ENCODE data around the gene U2AF2.
A peak's percentile ranks its signal among the peaks of the same experiment; 100 is the strongest.

U2AF2 gene

DNA sequence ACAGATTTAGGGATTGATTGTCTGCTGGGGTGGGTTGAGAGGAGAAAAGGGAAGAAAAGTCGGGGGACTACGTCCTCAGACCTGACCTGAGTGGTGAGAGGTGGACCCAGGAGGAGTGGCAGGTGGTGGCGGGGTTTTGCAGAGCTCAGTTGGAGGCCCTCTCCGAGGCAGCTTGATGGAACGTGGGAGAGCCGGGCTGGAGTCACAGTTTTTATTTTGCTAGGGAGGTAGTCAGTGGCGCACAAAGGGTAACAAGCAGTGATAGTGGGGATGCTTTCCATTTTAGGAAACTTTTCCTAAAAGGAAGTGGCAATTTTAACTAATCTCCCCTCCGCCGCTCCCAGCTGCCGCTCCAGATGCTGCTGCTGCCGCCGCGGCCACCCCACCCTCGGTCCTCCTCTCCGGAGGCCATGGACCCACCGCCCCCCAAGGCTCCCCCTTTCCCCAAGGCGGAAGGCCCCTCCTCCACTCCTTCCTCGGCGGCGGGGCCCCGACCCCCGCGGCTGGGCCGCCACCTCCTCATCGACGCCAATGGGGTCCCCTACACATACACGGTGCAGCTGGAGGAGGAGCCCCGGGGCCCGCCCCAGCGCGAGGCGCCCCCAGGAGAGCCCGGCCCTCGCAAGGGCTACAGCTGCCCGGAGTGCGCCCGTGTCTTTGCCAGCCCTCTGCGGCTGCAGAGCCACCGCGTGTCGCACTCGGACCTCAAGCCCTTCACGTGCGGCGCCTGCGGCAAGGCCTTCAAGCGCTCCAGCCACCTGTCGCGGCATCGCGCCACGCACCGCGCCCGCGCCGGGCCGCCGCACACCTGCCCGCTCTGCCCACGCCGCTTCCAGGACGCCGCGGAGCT, 12.5 kb upstream of the U2AF2 start:
- DNase-seq = peak; percentile 68

DNA sequence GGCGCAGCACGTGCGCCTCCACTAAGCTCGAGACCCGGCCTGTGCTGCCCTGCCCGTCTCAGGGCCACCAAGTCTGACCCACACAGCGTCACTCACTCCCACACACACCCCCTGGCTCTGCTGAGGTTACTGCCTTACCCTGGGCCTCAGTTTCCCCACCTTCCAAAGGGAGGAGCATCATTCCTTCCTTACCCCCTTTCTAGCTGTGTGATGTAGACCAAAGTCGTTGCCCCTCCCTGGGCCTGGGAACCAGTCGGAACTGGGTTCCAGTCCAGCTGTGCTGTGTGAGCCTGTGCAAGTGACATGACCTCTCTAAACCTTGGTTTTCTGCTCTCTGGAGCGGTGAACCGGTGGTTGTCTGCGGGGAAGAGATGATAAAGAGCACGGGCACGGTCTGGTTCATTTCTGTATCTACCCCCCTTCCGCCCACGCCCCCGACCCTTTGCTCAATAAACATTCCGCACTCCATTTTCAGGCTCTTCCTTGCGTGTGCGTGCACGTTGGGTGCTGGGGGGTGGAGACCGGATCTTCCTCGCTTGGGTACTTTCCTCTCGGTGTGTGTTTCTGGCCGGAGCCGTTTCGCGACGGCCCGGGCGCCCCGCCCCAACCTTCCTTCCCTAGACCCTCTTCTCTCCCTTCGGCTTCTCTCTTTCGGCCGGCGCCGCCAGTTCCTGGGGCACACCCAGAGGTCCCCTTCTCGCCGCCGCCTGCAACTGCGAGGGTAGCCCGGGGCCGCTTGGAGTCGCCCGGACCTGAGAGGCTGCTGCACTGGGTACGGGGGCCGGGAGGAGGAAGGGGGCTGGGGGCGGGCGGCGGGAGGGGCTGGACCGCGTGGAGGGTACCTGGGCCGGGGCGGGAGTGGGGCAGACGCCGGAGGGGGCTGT, 11.6 kb upstream of the U2AF2 start, which contains the start of gene ZNF581:
Gene ZNF581, plus strand, starts transcription at position 647 of the 884 bp plus-strand sequence. CDS start 923 bp downstream, outside the sequence.
- DNase-seq = peak; percentile 87

DNA sequence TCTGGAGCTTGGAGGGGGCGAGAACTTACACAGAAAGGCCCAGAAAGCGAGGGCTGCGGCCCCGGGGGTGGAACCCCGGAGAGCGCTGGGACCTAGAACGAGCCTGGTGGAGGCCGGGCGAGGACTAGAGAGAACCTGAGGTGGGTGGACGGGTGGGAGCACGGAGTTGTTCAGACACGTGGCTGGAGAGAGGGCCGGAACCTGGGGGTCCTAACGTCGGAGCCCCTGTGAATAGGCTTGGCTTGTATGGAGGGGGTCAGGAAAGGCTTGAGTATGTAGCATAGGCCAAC, 11.0 kb upstream of the U2AF2 start:
- DNase-seq = no peak

DNA sequence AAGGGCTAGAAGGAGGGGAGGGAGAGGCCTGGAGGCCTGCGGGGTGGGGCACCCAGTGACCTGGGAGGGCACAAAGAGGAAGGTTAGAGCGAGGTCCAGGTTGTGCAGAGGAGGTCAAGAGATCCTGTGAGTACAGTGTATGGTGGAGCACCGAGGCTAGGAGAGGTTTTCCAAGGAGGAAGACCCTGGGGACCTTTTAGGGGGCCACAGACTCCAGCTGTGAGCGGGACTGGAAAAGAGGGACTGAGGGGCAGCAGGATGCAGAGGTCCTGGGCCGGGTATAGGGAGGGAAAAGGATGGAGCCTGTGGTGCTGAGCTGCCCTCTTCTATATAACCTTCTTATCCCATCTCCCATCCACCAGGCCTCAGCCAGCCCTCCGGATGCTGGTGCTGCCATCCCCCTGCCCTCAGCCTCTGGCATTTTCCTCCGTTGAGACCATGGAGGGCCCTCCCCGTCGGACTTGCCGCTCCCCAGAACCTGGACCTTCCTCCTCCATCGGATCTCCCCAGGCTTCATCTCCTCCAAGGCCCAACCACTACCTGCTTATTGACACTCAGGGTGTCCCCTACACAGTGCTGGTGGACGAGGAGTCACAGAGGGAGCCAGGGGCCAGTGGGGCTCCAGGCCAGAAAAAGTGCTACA, 10.5 kb upstream of the U2AF2 start:
- DNase-seq = no peak

- DNase-seq = no peak
These were observed 9.9 kb upstream of the U2AF2 start for GRCh38 chr19:55644842-55645511.

DNA sequence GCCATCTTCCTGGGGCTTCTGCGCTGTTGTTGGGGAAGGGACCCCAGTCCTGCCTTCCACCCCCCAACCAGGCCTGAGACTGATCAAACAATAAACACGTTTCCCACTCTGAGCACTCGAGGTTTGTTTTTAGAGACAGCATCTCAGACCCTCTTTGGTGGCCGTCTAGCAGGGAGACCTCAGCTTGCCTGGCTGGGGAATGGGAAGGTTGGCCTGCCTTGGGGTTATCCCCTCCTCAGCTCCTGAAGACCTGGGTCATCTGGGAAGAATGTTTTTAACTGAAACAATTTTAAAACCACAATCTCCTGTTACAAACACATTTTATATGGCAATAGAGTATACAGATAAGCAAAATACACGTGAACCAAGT, 9.3 kb upstream of the U2AF2 start:
- no peak for DNase-seq

DNA sequence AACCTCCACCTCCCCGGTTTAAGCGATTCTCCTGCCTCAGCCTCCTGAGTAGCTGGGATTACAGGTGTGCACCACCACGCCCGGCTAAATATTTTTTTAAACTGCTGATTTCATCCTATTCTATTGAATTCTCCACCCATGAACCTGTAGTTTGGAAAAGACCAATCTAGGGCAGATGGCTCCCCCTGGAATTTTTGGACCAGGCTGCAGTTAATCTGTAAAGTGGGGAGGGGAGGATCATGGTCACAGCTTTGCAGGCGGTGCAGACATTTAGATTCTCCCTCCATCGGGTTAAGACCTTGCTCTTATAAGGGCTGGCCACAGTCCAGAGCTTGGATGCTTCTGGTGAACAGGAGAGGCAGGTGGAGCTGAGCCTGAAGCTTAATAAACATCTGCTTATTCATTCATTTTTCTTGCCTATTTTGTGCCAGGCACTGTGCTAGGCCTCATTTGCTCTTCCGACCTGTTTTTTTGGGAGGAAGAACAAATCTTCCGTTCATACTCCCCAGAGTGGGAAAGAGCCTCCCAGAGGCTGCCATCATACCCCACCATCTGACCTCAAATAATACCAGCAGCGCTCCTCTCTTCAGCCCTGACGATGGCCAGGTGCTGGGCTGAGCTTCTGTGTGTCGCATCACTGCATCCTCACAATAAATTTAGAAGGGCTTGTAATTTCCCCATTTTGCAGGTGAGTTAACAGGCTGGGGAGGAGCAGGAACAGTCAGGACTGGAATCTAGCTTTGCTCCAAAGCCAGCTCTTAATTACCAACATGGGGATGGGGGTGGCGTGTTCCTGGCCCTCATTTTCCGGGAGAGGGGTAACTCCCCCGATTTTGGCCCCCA, 7.7 kb upstream of the U2AF2 start:
- DNase-seq = no peak

- peak; percentile 93 for DNase-seq
These were observed 6.9 kb upstream of the U2AF2 start, which contains the start of gene CCDC106 for GRCh38 chr19:55647732-55648584. Gene CCDC106, plus strand, starts transcription at chr19:55648212. Its CDS starts 835 bp downstream, at chr19:55649047.

DNA sequence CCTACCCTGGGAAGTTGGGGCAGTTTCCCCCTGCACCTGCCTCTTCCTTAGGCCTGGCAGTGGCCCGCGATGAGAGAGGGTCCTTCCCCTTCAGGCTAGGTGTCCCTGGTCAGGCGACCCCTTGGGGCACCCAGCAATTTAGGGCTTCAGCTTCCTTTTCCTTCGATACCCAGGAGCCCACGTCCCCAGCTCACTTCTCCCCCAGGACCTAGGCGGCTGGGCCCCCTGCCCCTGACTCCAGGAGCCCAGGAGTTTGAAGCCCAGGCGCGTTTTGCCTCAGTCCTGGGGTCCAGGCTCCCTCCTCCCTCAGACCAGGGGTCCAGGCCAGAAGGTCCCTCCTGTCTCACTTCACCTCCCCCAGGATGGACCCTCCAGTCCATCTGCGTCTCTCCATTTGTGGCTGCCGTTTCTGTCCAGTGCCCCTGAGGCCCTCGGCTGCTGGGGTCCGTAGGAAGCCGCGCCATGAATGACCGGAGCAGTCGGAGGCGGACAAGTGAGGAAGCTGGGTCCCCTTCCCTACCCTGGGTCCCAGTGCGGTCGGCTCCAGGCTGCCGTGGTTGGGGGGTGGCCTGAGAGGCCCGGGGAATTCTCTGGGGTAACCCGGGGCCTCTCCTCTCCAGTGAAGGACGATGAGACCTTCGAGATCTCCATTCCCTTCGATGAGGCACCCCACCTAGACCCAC, 6.1 kb upstream of the U2AF2 start:
- peak; percentile 66 for DNase-seq

- no peak for DNase-seq
These were observed 5.3 kb upstream of the U2AF2 start for GRCh38 chr19:55649268-55650125.

DNA sequence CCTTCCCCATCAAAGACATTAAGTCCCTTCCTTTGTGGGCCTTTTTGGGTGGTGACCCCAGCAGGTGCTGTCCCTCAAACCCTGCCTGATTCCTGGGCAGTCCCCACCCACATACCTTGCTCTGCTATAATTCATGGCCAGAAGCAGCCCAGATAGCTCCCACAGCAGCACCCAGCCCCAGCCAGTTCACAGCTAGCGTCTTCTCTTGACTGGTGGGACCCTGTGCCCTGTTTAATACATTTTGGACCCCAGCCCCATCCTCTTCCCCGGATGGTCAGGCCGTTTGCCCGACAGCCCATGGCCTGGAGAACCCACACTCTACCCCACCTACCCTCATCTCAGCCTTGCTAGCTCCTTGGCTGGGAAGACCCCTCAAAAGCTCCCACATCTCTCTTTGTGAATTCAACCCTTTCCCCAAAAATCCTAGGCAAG, 4.7 kb upstream of the U2AF2 start:
- no peak for DNase-seq

- DNase-seq = no peak
These were observed 4.1 kb upstream of the U2AF2 start for GRCh38 chr19:55650602-55651230.

GRCh38 chr19:55651236-55651635, 3.6 kb upstream of the U2AF2 start:
- no peak for DNase-seq

DNA sequence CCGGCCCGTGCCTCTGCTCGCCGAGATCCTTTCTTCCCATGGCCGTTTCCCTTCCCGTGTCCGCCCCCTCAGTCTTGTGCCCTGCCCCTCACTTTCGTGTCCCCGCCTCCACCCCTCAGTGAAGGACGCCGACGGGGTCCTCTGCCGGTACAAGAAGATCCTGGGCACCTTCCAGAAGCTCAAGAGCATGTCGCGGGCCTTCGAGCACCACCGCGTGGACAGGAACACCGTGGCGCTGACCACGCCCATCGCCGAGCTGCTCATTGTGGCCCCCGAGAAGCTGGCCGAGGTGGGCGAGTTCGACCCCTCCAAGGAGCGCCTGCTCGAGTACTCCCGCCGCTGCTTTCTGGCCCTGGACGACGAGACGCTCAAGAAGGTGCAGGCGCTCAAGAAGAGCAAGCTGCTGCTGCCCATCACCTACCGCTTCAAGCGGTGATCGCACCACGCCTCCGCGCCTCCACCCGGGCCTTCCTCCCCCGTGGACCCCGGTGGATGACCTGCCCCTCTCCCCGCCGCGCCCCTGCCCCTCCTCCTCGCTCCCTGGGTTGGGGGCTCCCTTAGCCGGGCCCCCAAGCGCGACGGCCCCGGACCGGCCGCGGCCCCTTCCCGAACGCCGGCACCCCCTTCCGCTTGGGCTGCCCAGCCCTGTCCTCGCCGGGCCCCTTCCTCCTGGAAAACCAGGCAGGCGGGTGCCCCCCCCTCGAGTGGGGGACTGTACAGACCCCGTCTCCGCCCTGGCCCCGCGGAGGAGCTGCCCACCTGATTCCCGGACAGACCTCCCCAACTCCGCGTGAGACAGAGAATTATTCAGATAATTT, 2.3 kb upstream of the U2AF2 start:
- peak; percentile 17 for DNase-seq

DNA sequence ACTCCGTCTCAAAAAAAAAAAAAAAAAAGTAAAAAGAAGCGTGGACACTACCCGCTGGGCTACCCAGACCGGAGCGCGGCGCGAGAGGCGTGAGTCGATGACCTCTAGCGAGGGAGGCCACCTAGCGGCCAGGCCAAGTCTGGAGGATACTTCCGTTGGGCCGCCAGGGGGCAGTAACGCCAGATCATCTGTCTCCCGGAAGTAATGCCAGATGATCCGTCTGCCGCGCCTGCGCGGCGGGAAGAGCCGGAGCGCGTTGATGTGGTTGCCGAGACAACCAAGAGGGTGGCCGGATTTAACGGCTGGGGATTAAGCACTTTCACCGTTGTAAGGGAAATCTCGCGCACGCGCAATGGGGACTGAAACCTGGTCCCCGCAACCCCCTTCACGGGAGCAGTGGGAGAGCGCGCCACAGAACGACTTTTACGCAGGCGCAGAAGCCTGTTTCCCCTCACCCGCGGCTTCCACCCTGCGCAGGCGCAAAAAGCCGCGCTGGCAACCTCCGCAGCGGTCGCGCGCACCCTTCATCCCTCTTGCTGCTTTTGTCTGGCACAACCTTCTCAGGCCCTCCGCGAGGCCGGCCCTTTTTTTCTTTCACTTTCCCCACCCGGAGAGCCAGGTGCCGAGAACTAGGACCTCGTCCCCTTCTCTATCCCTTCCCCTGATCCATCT, 1.0 kb upstream of the U2AF2 start:
- peak; percentile 100 for DNase-seq

GRCh38 chr19:55654323-55654867, 440 bp upstream of the U2AF2 start:
- peak; percentile 99 for DNase-seq

Data from right kidney (tissue), 1 donor.